Caco-2 (cell line): ENCODE measurements around the gene COG6. TPM values are rescaled to one million over a fixed set of nuclear protein-coding genes. Genes with fewer than 3 reads are reported as not detected.
A peak's percentile ranks its signal among the peaks of the same experiment; 100 is the strongest.

Source experiments
- BruUV-seq: library from RNA; stranded (reverse); fragments of 400-500 nt; replicated peaks from 2 replicates; lab custom pipeline; 2021; lab: Mats Ljungman, UMichigan
- CTCF ChIA-PET: fragments of 300-600 bp; sonication (Branson Sonifier 250); formaldehyde crosslinking; loops from one replicate; lab custom pipeline; 2022; ENCODE audit warnings: antibody characterized with exemption; lab: Charles Lee
- POLR2A ChIA-PET: fragments of 300-600 bp; sonication (Branson Sonifier 250); formaldehyde crosslinking; loops from one replicate; lab custom pipeline; 2022; ENCODE audit warnings: antibody characterized with exemption; lab: Charles Lee
- DNase-seq, 2 experiments: peaks; one replicate each; pipeline versions ENCODE4 v3.0.0 to v3.0.0-alpha.2; 2020 to 2022
- H3K27me3 ChIP-seq: replicated peaks from 2 replicates; pipeline ENCODE4 v1.6.0; 2011; ENCODE audit warnings: low read length; ENCODE audit not compliant: control insufficient read depth, insufficient read depth
- H3K36me3 ChIP-seq: 2 replicates; pipeline ENCODE4 v1.5.1; 2011; ENCODE audit warnings: low read length; ENCODE audit not compliant: control insufficient read depth, insufficient read depth
- H3K4me1 ChIP-seq: fragments of 250-450 bp; sonication (Bioruptor Pico); 2 replicates; pipeline ENCODE4 v1.5.1; 2020; ENCODE audit warnings: mild to moderate bottlenecking
- H3K4me3 ChIP-seq: 2 replicates; pipeline ENCODE4 v1.5.1; 2011; ENCODE audit warnings: low read depth, mild to moderate bottlenecking, control low read depth, low read length
- H3K9me3 ChIP-seq: fragments of 250-450 bp; sonication (Bioruptor Pico); 2 replicates; pipeline ENCODE4 v1.5.1; 2020; ENCODE audit warnings: mild to moderate bottlenecking, moderate library complexity
- H3K27ac Mint-ChIP-seq: one replicate; pipeline ENCODE4 v1.8.0; 2022; ENCODE audit warnings: mixed read lengths; ENCODE audit not compliant: unreplicated experiment
- H3K27me3 Mint-ChIP-seq: one replicate; pipeline ENCODE4 v1.8.0; 2022; ENCODE audit warnings: mixed read lengths; ENCODE audit not compliant: insufficient read depth, unreplicated experiment
- H3K36me3 Mint-ChIP-seq: one replicate; pipeline ENCODE4 v1.8.0; 2022; ENCODE audit warnings: mild to moderate bottlenecking, mixed read lengths; ENCODE audit not compliant: insufficient read depth, unreplicated experiment
- H3K4me1 Mint-ChIP-seq: one replicate; pipeline ENCODE4 v1.8.0; 2022; ENCODE audit warnings: low read depth, mixed read lengths; ENCODE audit not compliant: unreplicated experiment
- H3K4me3 Mint-ChIP-seq: one replicate; pipeline ENCODE4 v1.8.0; 2022; ENCODE audit warnings: mild to moderate bottlenecking, moderate library complexity, mixed read lengths; ENCODE audit not compliant: unreplicated experiment
- H3K9me3 Mint-ChIP-seq: one replicate; pipeline ENCODE4 v1.8.0; 2022; ENCODE audit warnings: mixed read lengths; ENCODE audit not compliant: unreplicated experiment
- CTCF ChIP-seq, 2 experiments: fragments of 200-600 bp in 1 of 2; IDR thresholded peaks; 1 replicate in 1 of 2; 2 replicates in 1 of 2; pipeline versions ENCODE4 v1.5.1 to v1.8.0; 2011 to 2022; ENCODE audit warnings: antibody characterized with exemption in 1 of 2, control low read depth in 1 of 2, inconsistent platforms in 1 of 2, low read depth in 1 of 2, low read length in 1 of 2, mild to moderate bottlenecking in 1 of 2, moderate library complexity in 1 of 2; ENCODE audit not compliant: insufficient read depth in 1 of 2, severe bottlenecking in 1 of 2, unreplicated experiment in 1 of 2
- intact Hi-C: fragments of 100-400 bp; cut with micrococcal nuclease; formaldehyde crosslinking; loops from one replicate; pipeline ENCODE4 v1.10.0; 2022; ENCODE audit not compliant: unreplicated experiment
- total RNA-seq: library from RNA; stranded (reverse); gene quantifications from 2 replicates; pipeline ENCODE4 v1.2.3, GENCODE V29; 2022

Gene COG6
- total RNA-seq, 1 experiment from 2014 or later = 63.6 TPM

DNA sequence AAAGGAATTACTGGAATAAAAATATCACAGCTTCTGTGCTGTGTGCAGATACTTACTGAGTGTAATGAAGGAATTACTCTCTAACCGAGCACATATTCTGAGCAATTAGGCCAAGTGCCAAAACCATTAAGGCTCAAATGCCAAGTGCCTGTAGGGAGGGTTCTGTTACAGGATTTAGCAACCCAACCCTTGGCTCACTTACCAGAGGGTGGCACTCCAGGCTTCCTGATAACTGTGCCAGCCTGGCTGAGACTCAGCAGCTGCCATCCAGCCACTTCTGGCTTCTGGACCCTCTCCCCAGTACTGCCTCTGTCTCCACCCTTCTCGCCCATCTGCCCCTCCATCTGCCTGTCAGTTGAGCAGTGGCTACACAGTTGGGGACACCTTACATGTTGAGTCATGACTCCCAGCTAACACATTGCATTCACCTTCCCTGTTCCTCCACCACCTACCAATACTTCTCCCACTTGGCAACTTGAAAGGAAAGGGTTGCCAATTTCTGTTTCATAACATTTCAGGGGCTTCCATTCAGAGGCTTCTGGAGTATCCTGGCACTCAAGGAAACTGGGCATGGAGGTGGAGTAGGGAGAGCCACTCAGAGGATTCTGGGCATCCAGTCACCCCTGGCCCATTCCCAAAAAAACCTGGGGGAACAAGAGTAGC, 110.5 kb downstream of the COG6 start:
- Mint-ChIP-seq H3K4me1 (no peaks in the 10 kb centered on the region), H3K36me3 (no peaks in the 10 kb centered on the region), H3K4me3 (no peak overlapping the region), H3K27ac (no peak overlapping the region), H3K27me3 (peaks cover 7% of the 10 kb centered on the region), H3K9me3 (no peaks in the 10 kb centered on the region)
- POLR2A ChIA-PET = no interaction called here
- no TSS peak for BruUV-seq
- CTCF ChIA-PET = no interaction called here
- no peaks in the 10 kb centered on the region for H3K27me3 ChIP-seq
- no peak overlapping the region for H3K4me3 ChIP-seq
- DNase-seq = peak in 1 of 2 experiments; percentile 16
- intact Hi-C loops = no loop called here
- H3K4me1 ChIP-seq = no peaks in the 10 kb centered on the region
- TF ChIP-seq CTCF (IDR thresholded peaks at IDR 0.05; ENCODE audit: insufficient read depth in 1 of 2, low read depth in 1 of 2, low read length in 1 of 2, severe bottlenecking in 1 of 2, unreplicated experiment in 1 of 2) = no peak
- no peaks in the 10 kb centered on the region for H3K9me3 ChIP-seq
- no peaks in the 10 kb centered on the region for H3K36me3 ChIP-seq

- POLR2A ChIA-PET = no interaction called here
- Mint-ChIP-seq H3K9me3 (no peaks in the 10 kb centered on the region), H3K27me3 (peaks cover 7% of the 10 kb centered on the region), H3K4me1 (no peaks in the 10 kb centered on the region), H3K27ac (no peak overlapping the region), H3K4me3 (no peak overlapping the region), H3K36me3 (no peaks in the 10 kb centered on the region)
- no peaks in the 10 kb centered on the region for H3K4me1 ChIP-seq
- intact Hi-C loops = no loop called here
- BruUV-seq = no TSS peak
- H3K9me3 ChIP-seq = no peaks in the 10 kb centered on the region
- no peak for TF ChIP-seq CTCF (IDR thresholded peaks at IDR 0.05; ENCODE audit: insufficient read depth in 1 of 2, low read depth in 1 of 2, low read length in 1 of 2, severe bottlenecking in 1 of 2, unreplicated experiment in 1 of 2)
- no peak for DNase-seq
- no peaks in the 10 kb centered on the region for H3K27me3 ChIP-seq
- H3K4me3 ChIP-seq = no peak overlapping the region
- CTCF ChIA-PET = no interaction called here
- H3K36me3 ChIP-seq = no peaks in the 10 kb centered on the region
Measured at GRCh38 chr13:39766464-39767158, 111.1 kb downstream of the COG6 start.

GRCh38 chr13:39767791-39768517, 112.5 kb downstream of the COG6 start:
- no peaks in the 10 kb centered on the region for H3K36me3 ChIP-seq
- no peak for TF ChIP-seq CTCF (IDR thresholded peaks at IDR 0.05; ENCODE audit: insufficient read depth in 1 of 2, low read depth in 1 of 2, low read length in 1 of 2, severe bottlenecking in 1 of 2, unreplicated experiment in 1 of 2)
- no peak overlapping the region for H3K4me3 Mint-ChIP-seq
- H3K27me3 ChIP-seq = no peaks in the 10 kb centered on the region
- peaks cover 7% of the 10 kb centered on the region for H3K27me3 Mint-ChIP-seq
- BruUV-seq = no TSS peak
- ChIA-PET CTCF (no interaction called here), POLR2A (no interaction called here)
- H3K9me3 ChIP-seq = no peaks in the 10 kb centered on the region
- H3K27ac Mint-ChIP-seq = no peak overlapping the region
- no peaks in the 10 kb centered on the region for H3K36me3 Mint-ChIP-seq
- H3K4me3 ChIP-seq = no peak overlapping the region
- H3K9me3 Mint-ChIP-seq = no peaks in the 10 kb centered on the region
- H3K4me1 ChIP-seq = no peaks in the 10 kb centered on the region
- intact Hi-C loops = no loop called here
- no peaks in the 10 kb centered on the region for H3K4me1 Mint-ChIP-seq
- DNase-seq = no peak
